A549 (cell line): ENCODE results near the gene MAVS. TPM values are rescaled to one million over a fixed set of nuclear protein-coding genes. Genes with fewer than 3 reads are reported as not detected.
A peak's percentile ranks its signal among the peaks of the same experiment; 100 is the strongest.
"Not testable (repeated sequence)": the region's sequence is repeated elsewhere in the genome, so short reads cannot be mapped to it uniquely, and the experiment has no call there.

ENCODE experiments used
- ATAC-seq, 2 experiments: fragments of 200-7000 bp in 1 of 2; fragments of >200 bp in 1 of 2; cut with Nextera tagmentation in 1 of 2; cut with Tn5 transposase in 1 of 2; 3 replicates each; pipeline versions ENCODE4 v1.8.0 to v1.9.1; 2018 to 2020; ENCODE audit warnings: mild to moderate bottlenecking in 1 of 2, moderate library complexity in 1 of 2
- CTCF ChIA-PET: fragments of 300-600 bp; sonication (Branson Sonifier 250); formaldehyde crosslinking; extraction: SDS; loops from one replicate; lab custom pipeline; 2021; ENCODE audit warnings: antibody characterized with exemption, inconsistent platforms; lab: Yijun Ruan, JAX
- POLR2A ChIA-PET: fragments of 350-600 bp; formaldehyde crosslinking; extraction: SDS; loops from one replicate; lab custom pipeline; 2021; ENCODE audit warnings: antibody characterized with exemption, inconsistent platforms; lab: Yijun Ruan, JAX
- DNase-seq, 2 experiments: peaks; one replicate each; pipeline versions ENCODE4 v3.0.0 to v3.0.0-alpha.2; 2011 to 2016; ENCODE audit warnings: low read depth in 1 of 2, low spot score in 1 of 2
- FAIRE-seq: peaks from 2 replicates; lab custom pipeline; 2011; peaks lifted over from hg19 to GRCh38; lab: Jason Lieb, UNC
- H3K27ac ChIP-seq, 2 experiments: fragments of >200 bp; sonication (Bioruptor Twin); formaldehyde crosslinking; 3 replicates each; pipeline ENCODE4 v1.5.1; 2016 to 2017
- H3K4me1 ChIP-seq: fragments of >200 bp; sonication (Bioruptor Twin); formaldehyde crosslinking; 3 replicates; pipeline ENCODE4 v1.6.1; 2016
- H3K4me2 ChIP-seq: fragments of >200 bp; sonication (Bioruptor Twin); formaldehyde crosslinking; 3 replicates; pipeline ENCODE4 v1.6.1; 2016
- H3K4me3 ChIP-seq: fragments of >200 bp; sonication (Bioruptor Twin); formaldehyde crosslinking; 3 replicates; pipeline ENCODE4 v1.5.1; 2016
- H3K9me3 ChIP-seq: fragments of >200 bp; sonication (Bioruptor Twin); formaldehyde crosslinking; 3 replicates; pipeline ENCODE4 v1.6.1; 2016
- CBX8 ChIP-seq: fragments of 200-600 bp; sonication (generic); IDR thresholded peaks from 2 replicates; pipeline ENCODE4 v1.6.1; 2016
- CEBPB ChIP-seq, 2 experiments: fragments of >200 bp in 1 of 2; sonication (Bioruptor Twin) in 1 of 2; formaldehyde crosslinking in 1 of 2; IDR thresholded peaks; 2 replicates each; pipeline ENCODE4 v1.6.1; 2012 to 2016
- CTCF ChIP-seq: fragments of >200 bp; sonication (Bioruptor Twin); formaldehyde crosslinking; IDR thresholded peaks from 3 replicates; pipeline ENCODE4 v1.5.1; 2016
- EHMT2 ChIP-seq: fragments of 200-600 bp; sonication (generic); IDR thresholded peaks from 2 replicates; pipeline ENCODE4 v1.6.1; 2016; ENCODE audit warnings: antibody characterized with exemption, low read depth, mild to moderate bottlenecking, moderate library complexity
- EP300 ChIP-seq, 2 experiments: fragments of >200 bp; sonication (Bioruptor Twin); formaldehyde crosslinking; IDR thresholded peaks; 2 replicates in 1 of 2; 3 replicates in 1 of 2; pipeline ENCODE4 v1.6.1; 2016 to 2017
- FOSB ChIP-seq: fragments of 250-450 bp; sonication (Bioruptor Pico); IDR thresholded peaks from 2 replicates; pipeline ENCODE4 v1.5.0; 2020; ENCODE audit warnings: mild to moderate bottlenecking, moderate library complexity
- FOXS1 ChIP-seq: fragments of 250-450 bp; sonication (Bioruptor Pico); IDR thresholded peaks from 2 replicates; pipeline ENCODE4 v1.5.0; 2020; ENCODE audit warnings: mild to moderate bottlenecking, moderate library complexity
- HES2 ChIP-seq: fragments of >200 bp; sonication (Bioruptor Twin); formaldehyde crosslinking; IDR thresholded peaks from 2 replicates; pipeline ENCODE4 v1.6.1; 2016
- JUN ChIP-seq, 2 experiments: fragments of >200 bp; sonication (Bioruptor Twin); formaldehyde crosslinking; IDR thresholded peaks; 2 replicates in 1 of 2; 3 replicates in 1 of 2; pipeline ENCODE4 v1.6.1; 2016 to 2017
- JUNB ChIP-seq: fragments of >200 bp; sonication (Bioruptor Twin); formaldehyde crosslinking; IDR thresholded peaks from 2 replicates; pipeline ENCODE4 v1.6.1; 2016
- MAFK ChIP-seq: fragments of 450-650 bp; IDR thresholded peaks from 2 replicates; pipeline ENCODE4 v1.6.1; 2014; ENCODE audit not compliant: partially characterized antibody
- NR3C1 ChIP-seq: fragments of >200 bp; sonication (Bioruptor Twin); formaldehyde crosslinking; IDR thresholded peaks from 3 replicates; pipeline ENCODE4 v1.6.1; 2017
- PHF8 ChIP-seq: fragments of 200-600 bp; sonication (generic); IDR thresholded peaks from 2 replicates; pipeline ENCODE4 v1.6.1; 2016; ENCODE audit warnings: low read depth, mild to moderate bottlenecking, antibody characterized with exemption, moderate library complexity, borderline replicate concordance
- POLR2AphosphoS2 ChIP-seq: conservative IDR thresholded peaks from 2 replicates; pipeline ENCODE4 v1.6.1; 2012; ENCODE audit warnings: low read length, improper control_type of control experiment, inconsistent platforms
- RARB ChIP-seq: fragments of 250-450 bp; sonication (Bioruptor Pico); IDR thresholded peaks from 2 replicates; pipeline ENCODE4 v1.8.0; 2021; ENCODE audit warnings: mild to moderate bottlenecking, moderate library complexity
- RCOR1 ChIP-seq: fragments of 150-350 bp; IDR thresholded peaks from 2 replicates; pipeline ENCODE4 v1.6.1; 2014; ENCODE audit warnings: antibody characterized with exemption, low read length, low read depth
- USF2 ChIP-seq: fragments of 450-650 bp; IDR thresholded peaks from 2 replicates; pipeline ENCODE4 v1.6.1; 2014; ENCODE audit warnings: antibody characterized with exemption
- WGBS: methylation state at CpG from one replicate; pipeline ENCODE4 v1.1.6; 2017; ENCODE audit errors: missing lambda C conversion rate; 5-methylcytosine and 5-hydroxymethylcytosine counted together
- polyA plus RNA-seq, 4 experiments: library from polyadenylated mRNA; depleted of rRNA in 3 of 4; stranded (reverse); fragments of >200 nt; fragmentation: RNase III in 1 of 4; extraction: RNeasy Plus Mini Kit Qiagen cat#74134 plus additional on column Dnase treatment in 1 of 4; gene quantifications; 2 replicates in 3 of 4; 3 replicates in 1 of 4; pipeline ENCODE4 v1.2.3, GENCODE V29; 2011 to 2017

Gene MAVS
- polyA plus RNA-seq, 2 of the 4 experiments (the other 2 are of a cell fraction), result 18.9 to 31.0 TPM

- DNase-seq (no peak), FAIRE-seq (no peak)
- Histone ChIP-seq H3K4me2 (no peak overlapping the region), H3K4me1 (no peaks in the 10 kb centered on the region)
- TF ChIP-seq HES2, result no peak
- TF ChIP-seq POLR2AphosphoS2, result peak; percentile 26; the same call in 1 of the 2 replicates
- TF ChIP-seq, all 56 proteins: peak for 1
- ATAC-seq, result no peak
- Histone ChIP-seq H3K27ac (no peak overlapping the region), H3K9me3 (no peaks in the 10 kb centered on the region), H3K4me3 (no peak overlapping the region)
- ChIA-PET POLR2A (no interaction called here), CTCF (interaction anchor here (0.9 to 4.2 kb wide), 2 partner anchors 22 to 90 kb away, joined by 3 to 18 read pairs; partner anchors contain the start of gene CENPB)
Measured at GRCh38 chr20:3876676-3877075, 30.0 kb downstream of the MAVS start.

- ATAC-seq, H3K4me3 ChIP-seq, H3K4me2 ChIP-seq, H3K4me1 ChIP-seq, FAIRE-seq, H3K27ac ChIP-seq, H3K9me3 ChIP-seq, DNase-seq: not testable (repeated sequence)
- CTCF ChIA-PET, result interaction anchor here (0.7 to 4.2 kb wide), 7 partner anchors 9 to 199 kb away, joined by 3 to 18 read pairs (median 3); partner anchors contain the start of gene ADISSP
- WGBS, result 89% methylated on average over 4 of the region's 4 CpGs
- POLR2A ChIA-PET, result interaction anchor here (1.0 kb wide), 1 partner anchor 24 kb away, joined by 3 read pairs; no protein-coding TSS in a partner anchor
Measured at GRCh38 chr20:3878921-3879274, 32.3 kb downstream of the MAVS start.

GRCh38 chr20:3885715-3886114 lies 39.1 kb downstream of the MAVS start:
- Histone ChIP-seq H3K4me3 (no peak overlapping the region), H3K4me1 (peaks cover 10% of the 10 kb centered on the region), H3K4me2 (no peak overlapping the region), H3K27ac (no peak overlapping the region), H3K9me3 (no peaks in the 10 kb centered on the region)
- ATAC-seq, result no peak
- no peak for FAIRE-seq
- 97% methylated on average over 3 of the region's 3 CpGs for WGBS
- DNase-seq, result no peak
- CTCF ChIA-PET, result interaction anchor here (0.9 to 1.8 kb wide), 8 partner anchors 8 to 187 kb away, joined by 3 to 8 read pairs (median 4); partner anchors contain the start of gene AP5S1
- POLR2A ChIA-PET, result no interaction called here
- TF ChIP-seq CBX8, result no peak
- no peak for TF ChIP-seq JUNB
- no peak for TF ChIP-seq RCOR1
- TF ChIP-seq RARB (CRISPR knock-in tag), result no peak
- TF ChIP-seq NR3C1, result no peak
- TF ChIP-seq EHMT2, result no peak
- no peak for TF ChIP-seq PHF8
- TF ChIP-seq FOXS1, result no peak
- no peak for TF ChIP-seq EP300 (IDR thresholded peaks at IDR 0.05)
- TF ChIP-seq MAFK, result no peak
- TF ChIP-seq USF2, result no peak

GRCh38 chr20:3887876-3888620 lies 41.4 kb downstream of the MAVS start:
- FAIRE-seq (no peak), ATAC-seq (peak in 1 of 2 experiments; percentile 39; a peak in 3 of 6 replicates), DNase-seq (peak in 1 of 2 experiments; percentile 42)
- no peak for TF ChIP-seq JUN (IDR thresholded peaks at IDR 0.05)
- TF ChIP-seq CTCF, result no peak
- TF ChIP-seq FOSB (CRISPR knock-in tag), result no peak
- peak in 1 of 2 experiments; percentile 27; a peak in 2 of 4 replicates for TF ChIP-seq CEBPB (IDR thresholded peaks at IDR 0.05)
- no peak for TF ChIP-seq EHMT2
- 30% methylated on average over 15 of the region's 15 CpGs for WGBS
- peaks cover 33% of the 10 kb centered on the region for H3K4me1 ChIP-seq
- peak overlapping the region; percentile 89 for H3K4me2 ChIP-seq
- POLR2A ChIA-PET, result interaction anchor here (0.6 kb wide), 1 partner anchor 120 kb away, joined by 3 read pairs; no protein-coding TSS in a partner anchor
- peak overlapping the region; percentile 96 to 97 for H3K27ac ChIP-seq
- peak overlapping the region; percentile 79 for H3K4me3 ChIP-seq
- no peaks in the 10 kb centered on the region for H3K9me3 ChIP-seq
- CTCF ChIA-PET, result interaction anchor here (0.8 to 1.9 kb wide), 13 partner anchors 10 to 211 kb away, joined by 3 to 9 read pairs (median 4); partner anchors contain the start of gene AP5S1
